K562 (cell line): ENCODE results near the gene LIMS2. TPM values are rescaled to one million over a fixed set of nuclear protein-coding genes. Genes with fewer than 3 reads are reported as not detected.

ENCODE experiments used
- ATAC-seq: fragments of 200-7000 bp; cut with Tn5 transposase; 3 replicates; pipeline ENCODE4 v1.9.1; 2020; ENCODE audit warnings: moderate library complexity
- BruUV-seq: library from RNA; stranded (reverse); fragments of 400-500 nt; replicated peaks from 2 replicates; lab custom pipeline; 2021; lab: Mats Ljungman, UMichigan
- CTCF ChIA-PET: fragments of 300-600 bp; formaldehyde crosslinking; extraction: SDS; loops from one replicate; lab custom pipeline; 2021; ENCODE audit warnings: low intra/inter-chr PET ratio; lab: Yijun Ruan, JAX
- POLR2A ChIA-PET: fragments of 300-600, 350-650 bp; sonication (Branson Sonifier 250); formaldehyde crosslinking; extraction: SDS; loops from one replicate; lab custom pipeline; 2021; ENCODE audit warnings: antibody characterized with exemption, inconsistent platforms; lab: Yijun Ruan, JAX
- DNase-seq, 4 experiments: peaks; one replicate each; pipeline versions ENCODE4 v3.0.0 to v3.0.0-alpha.2; 2011 to 2018; ENCODE audit warnings: low spot score in 3 of 4, mixed read lengths in 3 of 4; ENCODE audit errors: extremely low read depth in 1 of 4
- FAIRE-seq: peaks from 2 replicates; lab custom pipeline; 2011; peaks lifted over from hg19 to GRCh38; lab: Jason Lieb, UNC
- H2AFZ ChIP-seq: 2 replicates; pipeline ENCODE4 v1.6.0; 2011; ENCODE audit warnings: low read depth, low read length, control low read depth, inconsistent platforms
- H3K27ac ChIP-seq: fragments of 200-600 bp; 3 replicates; pipeline ENCODE4 v1.8.0; 2011; ENCODE audit warnings: low read depth, mild to moderate bottlenecking, control low read depth, inconsistent platforms, low read length, moderate library complexity, mixed read lengths; ENCODE audit errors: extremely low read depth
- H3K27me3 ChIP-seq, 2 experiments: fragments of 300-600 bp in 1 of 2; 2 replicates in 1 of 2; 3 replicates in 1 of 2; pipeline versions ENCODE4 v1.6.0 to v1.8.0; 2011; ENCODE audit warnings: inconsistent platforms in 2 of 2, low read length in 2 of 2, mild to moderate bottlenecking in 1 of 2, mixed read lengths in 1 of 2, moderate library complexity in 1 of 2; ENCODE audit not compliant: control insufficient read depth in 2 of 2, insufficient read depth in 2 of 2
- H3K36me3 ChIP-seq: fragments of 300-600 bp; 3 replicates; pipeline ENCODE4 v1.8.0; 2011; ENCODE audit warnings: mild to moderate bottlenecking, low read length, inconsistent platforms; ENCODE audit not compliant: control insufficient read depth, insufficient read depth
- H3K4me1 ChIP-seq, 2 experiments: fragments of 200-600 bp in 1 of 2; replicated peaks in 1 of 2; 2 replicates in 1 of 2; 3 replicates in 1 of 2; pipeline versions ENCODE4 v1.5.1 to v1.8.0; 2011; ENCODE audit warnings: inconsistent platforms in 2 of 2, low read length in 2 of 2, mild to moderate bottlenecking in 1 of 2, mixed read lengths in 1 of 2, moderate library complexity in 1 of 2; ENCODE audit not compliant: control insufficient read depth in 2 of 2, insufficient read depth in 2 of 2
- H3K4me2 ChIP-seq: 2 replicates; pipeline ENCODE4 v1.6.1; 2011; ENCODE audit warnings: low read length, control low read depth, inconsistent platforms, mixed read lengths; ENCODE audit not compliant: insufficient read depth
- H3K4me3 ChIP-seq: fragments of 200-600 bp; sonication (generic), shearing (Covaris generic); 2 replicates; pipeline ENCODE4 v1.5.1; 2016; ENCODE audit warnings: control low read depth, inconsistent platforms
- H3K79me2 ChIP-seq: fragments of 200-600 bp; 3 replicates; pipeline ENCODE4 v1.8.0; 2011; ENCODE audit warnings: low read length, inconsistent platforms; ENCODE audit not compliant: control insufficient read depth, insufficient read depth
- H3K9ac ChIP-seq, 2 experiments: 2 replicates each; pipeline versions ENCODE4 v1.6.0 to v1.6.1; 2011; ENCODE audit warnings: low read depth in 2 of 2, low read length in 2 of 2, control low read depth in 1 of 2, inconsistent platforms in 1 of 2, mild to moderate bottlenecking in 1 of 2, mixed read lengths in 1 of 2; ENCODE audit not compliant: insufficient read depth in 1 of 2
- H3K9me1 ChIP-seq: one replicate; pipeline ENCODE4 v1.6.0; 2011; ENCODE audit warnings: inconsistent platforms, mild to moderate bottlenecking, low read length, moderate library complexity; ENCODE audit not compliant: control insufficient read depth, insufficient read depth
- H3K9me3 ChIP-seq: replicated peaks from 2 replicates; pipeline ENCODE4 v1.5.1; 2011; ENCODE audit warnings: low read depth, low read length, inconsistent platforms; ENCODE audit not compliant: control insufficient read depth, insufficient read depth
- H4K20me1 ChIP-seq: replicated peaks from 2 replicates; pipeline ENCODE4 v1.6.1; 2011; ENCODE audit warnings: low read length, inconsistent platforms, mixed read lengths; ENCODE audit not compliant: control insufficient read depth, insufficient read depth
- BDP1 ChIP-seq: IDR thresholded peaks from 3 replicates; pipeline ENCODE4 v1.6.1; 2011; ENCODE audit not compliant: insufficient read length, insufficient read depth
- E2F3 ChIP-seq: fragments of 250-450 bp; sonication (Bioruptor Pico); IDR thresholded peaks from 2 replicates; pipeline ENCODE4 v1.4.0; 2020; ENCODE audit warnings: mild to moderate bottlenecking
- LEF1 ChIP-seq: fragments of 450-650 bp; IDR thresholded peaks from 2 replicates; pipeline ENCODE4 v1.6.1; 2016; ENCODE audit warnings: mild to moderate bottlenecking
- NCOR1 ChIP-seq: fragments of 450-650 bp; IDR thresholded peaks from 2 replicates; pipeline ENCODE4 v1.6.1; 2016; ENCODE audit warnings: mild to moderate bottlenecking, moderate library complexity
- POLR2AphosphoS2 ChIP-seq: IDR thresholded peaks from 2 replicates; pipeline ENCODE4 v1.6.1; 2012; ENCODE audit warnings: low read length, improper control_type of control experiment
- RBM22 ChIP-seq: fragments of 200-400 bp; formaldehyde crosslinking; IDR thresholded peaks from 2 replicates; pipeline ENCODE4 v1.6.1; 2018; ENCODE audit warnings: low read length, low read depth; ENCODE audit not compliant: poor library complexity, severe bottlenecking
- RBM25 ChIP-seq: fragments of 200-400 bp; formaldehyde crosslinking; IDR thresholded peaks from 2 replicates; pipeline ENCODE4 v1.6.1; 2018; ENCODE audit warnings: low read length, low read depth, moderate library complexity; ENCODE audit not compliant: severe bottlenecking
- ZFP1 ChIP-seq: fragments of 450-650 bp; formaldehyde crosslinking; IDR thresholded peaks from 2 replicates; pipeline ENCODE4 v1.4.0; 2020; ENCODE audit warnings: mild to moderate bottlenecking, mixed read lengths
- ZFPM2 ChIP-seq: fragments of 250-450 bp; sonication (Bioruptor Pico); IDR thresholded peaks from 2 replicates; pipeline ENCODE4 v1.5.1; 2022; ENCODE audit warnings: mild to moderate bottlenecking
- ZNF717 ChIP-seq: fragments of 250-450 bp; sonication (Bioruptor Pico); IDR thresholded peaks from 2 replicates; pipeline ENCODE4 v1.5.0; 2021
- WGBS: fragments of 100-300 bp; shearing (Covaris generic); methylation state at CpG from one replicate; pipeline ENCODE4 v1.1.6; 2016; ENCODE audit warnings: low coverage, mixed read lengths; ENCODE audit not compliant: insufficient coverage; ENCODE audit errors: missing lambda C conversion rate; 5-methylcytosine and 5-hydroxymethylcytosine counted together
- in situ Hi-C: fragments of 300-500 bp; cut with MboI; formaldehyde crosslinking; loops from 4 replicates; pipeline ENCODE4 v1.15.0; 2018; ENCODE audit warnings: inconsistent platforms, mixed read lengths
- intact Hi-C: fragments of 100-400 bp; cut with micrococcal nuclease; formaldehyde crosslinking; loops from 2 replicates; pipeline ENCODE4 v1.14.2; 2022
- polyA plus RNA-seq, 8 experiments: library from polyadenylated mRNA; depleted of rRNA in 4 of 8; stranded (reverse) in 5 of 8; unstranded in 3 of 8; fragments of >200 nt; fragmentation: Nextera tagmentation in 2 of 8; fragmentation: Illumina TruSeq in 1 of 8; extraction: Ambion mirVana in 2 of 8; extraction: Trizol in 1 of 8; gene quantifications; 2 replicates each; pipeline versions ENCODE4 v1.2.1 to v1.2.3, GENCODE V29; 2011 to 2014; ENCODE audit warnings: inconsistent platforms in 1 of 8, missing spikeins in 1 of 8
- total RNA-seq, 7 experiments: library from RNA; depleted of rRNA in 6 of 7; stranded (reverse); fragments of >200 nt in 6 of 7; fragmentation: Illumina TruSeq in 2 of 7; extraction: Trizol in 2 of 7; gene quantifications; 2 replicates each; pipeline versions ENCODE4 v1.2.1 to v1.2.3, GENCODE V29; 2011 to 2021; ENCODE audit warnings: low replicate concordance in 1 of 7
- TF ChIP-seq, protein P1 (sequence below): fragments of 150-350 bp; IDR thresholded peaks from 2 replicates; pipeline ENCODE4 v1.6.1; 2014; ENCODE audit warnings: low read depth, mild to moderate bottlenecking, low read length, borderline replicate concordance
- TF ChIP-seq, protein P2 (sequence below): IDR thresholded peaks from 2 replicates; pipeline ENCODE4 v1.6.1; 2011; ENCODE audit not compliant: insufficient read length; ENCODE audit errors: extremely low read depth
- TF ChIP-seq, protein P3 (sequence below): fragments of 250-450 bp; sonication (Bioruptor Pico); IDR thresholded peaks from 2 replicates; pipeline ENCODE4 v1.8.0; 2021; ENCODE audit warnings: borderline replicate concordance, mild to moderate bottlenecking, moderate library complexity; ENCODE audit not compliant: poor library complexity, severe bottlenecking
- TF ChIP-seq, protein P4 (sequence below): fragments of 450-650 bp; IDR thresholded peaks from 2 replicates; pipeline ENCODE4 v1.7.1; 2018; ENCODE audit warnings: mild to moderate bottlenecking, low read depth; ENCODE audit not compliant: partially characterized antibody

Gene LIMS2
- total and polyA plus RNA-seq, 9 of the 15 experiments (the other 6 are each of a cell fraction or from before 2014, with no cell fraction given), result 0.04 to 0.22 TPM; not detected in 7

DNA sequence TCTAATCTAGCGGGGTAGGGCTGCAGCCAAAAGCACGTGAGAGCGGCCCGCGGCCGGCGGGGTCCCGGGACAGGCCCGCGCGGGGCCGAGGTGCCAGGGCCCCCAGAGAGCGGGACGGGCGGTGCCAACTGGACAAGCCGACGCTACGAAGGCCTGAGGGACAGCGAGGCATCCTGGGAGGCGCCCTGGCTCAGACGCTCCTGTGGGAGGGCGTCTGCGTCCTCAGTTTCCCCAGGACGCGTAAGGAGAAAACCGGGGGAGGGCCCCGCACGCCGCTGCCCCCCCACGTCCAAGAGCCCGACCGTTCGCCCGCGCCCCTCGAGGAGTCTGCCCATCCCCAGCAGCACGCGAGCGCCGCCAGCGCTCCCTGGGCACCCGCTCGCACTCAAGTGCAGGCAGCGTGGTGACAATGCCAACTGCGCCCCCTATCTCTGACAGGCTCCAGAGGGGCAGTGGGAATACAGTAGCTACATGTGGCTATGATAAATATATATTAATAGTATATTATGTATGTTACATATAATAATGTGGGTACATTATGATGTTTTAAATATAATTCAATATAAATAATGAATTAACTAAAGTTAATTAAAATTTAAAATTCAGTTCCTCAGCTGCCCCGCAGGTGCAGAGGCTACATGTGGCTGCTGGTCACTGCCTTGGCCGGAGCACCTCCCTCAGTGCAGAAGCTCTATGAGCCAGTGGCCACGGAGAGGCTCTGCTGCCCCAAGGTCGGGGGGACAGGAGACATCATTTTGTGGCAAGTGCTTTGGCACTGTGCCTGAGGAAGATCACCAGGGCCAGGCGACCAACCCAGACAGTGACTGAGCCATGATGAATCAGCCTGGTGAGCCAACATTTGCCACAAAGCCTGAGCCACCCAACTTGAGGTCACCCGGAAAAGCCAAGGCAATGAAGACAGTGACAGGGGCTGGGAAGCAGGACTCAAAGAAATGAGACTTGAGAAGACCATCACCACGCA, 20.5 kb upstream of the LIMS2 start:
- H3K27me3 ChIP-seq, result no peaks in the 10 kb centered on the region
- no peaks in the 10 kb centered on the region for H3K9me1 ChIP-seq
- H3K9ac ChIP-seq, result 0 out of 4 replicates have a peak overlapping the region, but pooled peaks of 1 of the 2 experiments have one; percentile 38
- no peak for DNase-seq
- in situ Hi-C loops (no loop called here), intact Hi-C loops (no loop called here)
- H3K79me2 ChIP-seq, result no peaks in the 10 kb centered on the region
- no peak overlapping the region for H2AFZ ChIP-seq
- no peaks in the 10 kb centered on the region for H3K36me3 ChIP-seq
- no peak overlapping the region for H3K4me3 ChIP-seq
- POLR2A ChIA-PET, result no interaction called here
- H3K4me1 ChIP-seq, result peaks cover 8 to 11% of the 10 kb centered on the region in 2 experiments
- no peak for FAIRE-seq
- no peaks in the 10 kb centered on the region for H3K9me3 ChIP-seq
- BruUV-seq, result no TSS peak
- WGBS, result 70% methylated on average over 33 of the region's 52 CpGs
- no peaks in the 10 kb centered on the region for H4K20me1 ChIP-seq
- H3K27ac ChIP-seq, result no peak overlapping the region
- CTCF ChIA-PET, result no interaction called here
- no peak overlapping the region for H3K4me2 ChIP-seq
- ATAC-seq, result no peak
- TF ChIP-seq POLR2AphosphoS2 (no peak), BDP1 (no peak), RBM25 (no peak), RBM22 (no peak), ZFP1 (CRISPR knock-in tag) (no peak), E2F3 (CRISPR knock-in tag) (no peak), LEF1 (no peak), ZNF717 (no peak), NCOR1 (no peak), ZFPM2 (CRISPR knock-in tag) (no peak)
- TF ChIP-seq, protein P1, sequence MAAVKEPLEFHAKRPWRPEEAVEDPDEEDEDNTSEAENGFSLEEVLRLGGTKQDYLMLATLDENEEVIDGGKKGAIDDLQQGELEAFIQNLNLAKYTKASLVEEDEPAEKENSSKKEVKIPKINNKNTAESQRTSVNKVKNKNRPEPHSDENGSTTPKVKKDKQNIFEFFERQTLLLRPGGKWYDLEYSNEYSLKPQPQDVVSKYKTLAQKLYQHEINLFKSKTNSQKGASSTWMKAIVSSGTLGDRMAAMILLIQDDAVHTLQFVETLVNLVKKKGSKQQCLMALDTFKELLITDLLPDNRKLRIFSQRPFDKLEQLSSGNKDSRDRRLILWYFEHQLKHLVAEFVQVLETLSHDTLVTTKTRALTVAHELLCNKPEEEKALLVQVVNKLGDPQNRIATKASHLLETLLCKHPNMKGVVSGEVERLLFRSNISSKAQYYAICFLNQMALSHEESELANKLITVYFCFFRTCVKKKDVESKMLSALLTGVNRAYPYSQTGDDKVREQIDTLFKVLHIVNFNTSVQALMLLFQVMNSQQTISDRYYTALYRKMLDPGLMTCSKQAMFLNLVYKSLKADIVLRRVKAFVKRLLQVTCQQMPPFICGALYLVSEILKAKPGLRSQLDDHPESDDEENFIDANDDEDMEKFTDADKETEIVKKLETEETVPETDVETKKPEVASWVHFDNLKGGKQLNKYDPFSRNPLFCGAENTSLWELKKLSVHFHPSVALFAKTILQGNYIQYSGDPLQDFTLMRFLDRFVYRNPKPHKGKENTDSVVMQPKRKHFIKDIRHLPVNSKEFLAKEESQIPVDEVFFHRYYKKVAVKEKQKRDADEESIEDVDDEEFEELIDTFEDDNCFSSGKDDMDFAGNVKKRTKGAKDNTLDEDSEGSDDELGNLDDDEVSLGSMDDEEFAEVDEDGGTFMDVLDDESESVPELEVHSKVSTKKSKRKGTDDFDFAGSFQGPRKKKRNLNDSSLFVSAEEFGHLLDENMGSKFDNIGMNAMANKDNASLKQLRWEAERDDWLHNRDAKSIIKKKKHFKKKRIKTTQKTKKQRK, result no peak
- TF ChIP-seq, protein P2, sequence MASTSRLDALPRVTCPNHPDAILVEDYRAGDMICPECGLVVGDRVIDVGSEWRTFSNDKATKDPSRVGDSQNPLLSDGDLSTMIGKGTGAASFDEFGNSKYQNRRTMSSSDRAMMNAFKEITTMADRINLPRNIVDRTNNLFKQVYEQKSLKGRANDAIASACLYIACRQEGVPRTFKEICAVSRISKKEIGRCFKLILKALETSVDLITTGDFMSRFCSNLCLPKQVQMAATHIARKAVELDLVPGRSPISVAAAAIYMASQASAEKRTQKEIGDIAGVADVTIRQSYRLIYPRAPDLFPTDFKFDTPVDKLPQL, result no peak
- TF ChIP-seq, protein P3, sequence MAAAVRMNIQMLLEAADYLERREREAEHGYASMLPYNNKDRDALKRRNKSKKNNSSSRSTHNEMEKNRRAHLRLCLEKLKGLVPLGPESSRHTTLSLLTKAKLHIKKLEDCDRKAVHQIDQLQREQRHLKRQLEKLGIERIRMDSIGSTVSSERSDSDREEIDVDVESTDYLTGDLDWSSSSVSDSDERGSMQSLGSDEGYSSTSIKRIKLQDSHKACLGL (CRISPR knock-in tag), result no peak
- TF ChIP-seq, protein P4, sequence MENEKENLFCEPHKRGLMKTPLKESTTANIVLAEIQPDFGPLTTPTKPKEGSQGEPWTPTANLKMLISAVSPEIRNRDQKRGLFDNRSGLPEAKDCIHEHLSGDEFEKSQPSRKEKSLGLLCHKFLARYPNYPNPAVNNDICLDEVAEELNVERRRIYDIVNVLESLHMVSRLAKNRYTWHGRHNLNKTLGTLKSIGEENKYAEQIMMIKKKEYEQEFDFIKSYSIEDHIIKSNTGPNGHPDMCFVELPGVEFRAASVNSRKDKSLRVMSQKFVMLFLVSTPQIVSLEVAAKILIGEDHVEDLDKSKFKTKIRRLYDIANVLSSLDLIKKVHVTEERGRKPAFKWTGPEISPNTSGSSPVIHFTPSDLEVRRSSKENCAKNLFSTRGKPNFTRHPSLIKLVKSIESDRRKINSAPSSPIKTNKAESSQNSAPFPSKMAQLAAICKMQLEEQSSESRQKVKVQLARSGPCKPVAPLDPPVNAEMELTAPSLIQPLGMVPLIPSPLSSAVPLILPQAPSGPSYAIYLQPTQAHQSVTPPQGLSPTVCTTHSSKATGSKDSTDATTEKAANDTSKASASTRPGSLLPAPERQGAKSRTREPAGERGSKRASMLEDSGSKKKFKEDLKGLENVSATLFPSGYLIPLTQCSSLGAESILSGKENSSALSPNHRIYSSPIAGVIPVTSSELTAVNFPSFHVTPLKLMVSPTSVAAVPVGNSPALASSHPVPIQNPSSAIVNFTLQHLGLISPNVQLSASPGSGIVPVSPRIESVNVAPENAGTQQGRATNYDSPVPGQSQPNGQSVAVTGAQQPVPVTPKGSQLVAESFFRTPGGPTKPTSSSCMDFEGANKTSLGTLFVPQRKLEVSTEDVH, result no peak
